Spleen (tissue), 7 donors: Measurements from ENCODE around the gene ADAMTS18.

Experiments
- POLR2A ChIP-seq, 3 donors: fragments of 450-650 bp; IDR thresholded peaks; one replicate each; pipeline ENCODE4 v1.5.1; 2017; ENCODE audit warnings: antibody characterized with exemption in 3 of 3, mild to moderate bottlenecking in 1 of 3
- POLR2AphosphoS5 ChIP-seq, 3 donors: sonication (generic); formaldehyde crosslinking; IDR thresholded peaks; one replicate each; pipeline ENCODE4 v1.5.1; 2017; ENCODE audit warnings: antibody characterized with exemption in 3 of 3
- TF ChIP-seq, protein P1 (sequence below), 11 experiments: fragments of 200-600 bp in 7 of 11; fragments of 450-650 bp in 4 of 11; sonication (generic) in 4 of 11; IDR thresholded peaks in 8 of 11; conservative IDR thresholded peaks in 3 of 11; 1 replicate in 7 of 11; 2 replicates in 4 of 11; pipeline versions ENCODE4 v1.4.0 to v1.8.0; 2016 to 2021; ENCODE audit warnings: antibody characterized with exemption in 11 of 11, inconsistent platforms in 4 of 11, mild to moderate bottlenecking in 1 of 11
- donor health status: DM: no; HTN: no; CAD: no; lungs with moderate emphysema.
- donor health status: DM: no; HTN: no; CAD: no.
- donor health status: DM: no; HTN: no; CAD: no.

DNA sequence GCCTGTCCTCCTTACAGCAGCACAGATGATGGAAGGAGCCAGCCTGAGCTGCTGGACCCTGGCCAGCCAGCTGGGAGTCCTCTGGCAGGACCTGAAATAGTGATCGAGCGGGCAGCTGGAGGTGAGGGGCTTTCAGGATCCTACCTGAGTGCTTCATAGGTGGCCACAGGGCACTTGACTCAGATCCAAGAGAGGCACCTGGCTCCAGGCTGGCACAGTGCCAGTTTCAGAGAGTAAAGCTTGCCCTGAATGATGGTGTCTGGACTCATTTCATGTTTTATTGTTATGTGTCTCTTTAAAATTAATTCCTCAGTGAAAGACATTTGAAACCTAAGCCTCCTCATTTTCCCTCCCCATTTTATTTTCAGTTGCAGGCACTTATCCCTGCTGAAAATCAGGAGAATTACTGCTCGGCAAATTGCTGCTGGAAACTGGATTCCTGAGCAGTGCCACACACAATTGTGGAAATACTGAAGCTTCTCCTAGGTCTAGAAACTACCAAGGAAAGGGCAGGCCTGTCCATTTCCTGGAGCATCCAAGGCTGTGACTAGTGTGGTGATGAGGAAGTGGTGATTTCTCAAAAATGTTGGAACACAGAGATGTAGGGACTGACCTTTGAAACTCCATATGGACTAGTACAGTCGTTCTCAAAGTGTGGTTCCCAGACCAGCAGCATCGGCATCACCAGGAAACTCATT, 16.1 kb upstream of the ADAMTS18 start:
- TF ChIP-seq, protein P1, sequence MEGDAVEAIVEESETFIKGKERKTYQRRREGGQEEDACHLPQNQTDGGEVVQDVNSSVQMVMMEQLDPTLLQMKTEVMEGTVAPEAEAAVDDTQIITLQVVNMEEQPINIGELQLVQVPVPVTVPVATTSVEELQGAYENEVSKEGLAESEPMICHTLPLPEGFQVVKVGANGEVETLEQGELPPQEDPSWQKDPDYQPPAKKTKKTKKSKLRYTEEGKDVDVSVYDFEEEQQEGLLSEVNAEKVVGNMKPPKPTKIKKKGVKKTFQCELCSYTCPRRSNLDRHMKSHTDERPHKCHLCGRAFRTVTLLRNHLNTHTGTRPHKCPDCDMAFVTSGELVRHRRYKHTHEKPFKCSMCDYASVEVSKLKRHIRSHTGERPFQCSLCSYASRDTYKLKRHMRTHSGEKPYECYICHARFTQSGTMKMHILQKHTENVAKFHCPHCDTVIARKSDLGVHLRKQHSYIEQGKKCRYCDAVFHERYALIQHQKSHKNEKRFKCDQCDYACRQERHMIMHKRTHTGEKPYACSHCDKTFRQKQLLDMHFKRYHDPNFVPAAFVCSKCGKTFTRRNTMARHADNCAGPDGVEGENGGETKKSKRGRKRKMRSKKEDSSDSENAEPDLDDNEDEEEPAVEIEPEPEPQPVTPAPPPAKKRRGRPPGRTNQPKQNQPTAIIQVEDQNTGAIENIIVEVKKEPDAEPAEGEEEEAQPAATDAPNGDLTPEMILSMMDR (IDR thresholded peaks at IDR 0.05 in 8 of 11, conservative IDR thresholded peaks at IDR 0.05 in 3 of 11): no peak
- no peak for TF ChIP-seq POLR2A (IDR thresholded peaks at IDR 0.05)
- TF ChIP-seq POLR2AphosphoS5 (IDR thresholded peaks at IDR 0.05): no peak
